ENCODE measurements around the gene MAMDC4. TPM values are rescaled to one million over a fixed set of nuclear protein-coding genes. Genes with fewer than 3 reads are reported as not detected.
A peak's percentile ranks its signal among the peaks of the same experiment; 100 is the strongest.

The MAMDC4 gene
- total and polyA plus RNA-seq, 2 of the 13 experiments (the other 11 are each of a cell fraction or from before 2014, with no cell fraction given), result 6.0 to 6.8 TPM

GRCh38 chr9:136900988-136901515, 48.9 kb downstream of the MAMDC4 start (continued):
- TF ChIP-seq TRAFD1 (CRISPR knock-in tag; IDR thresholded peaks at IDR 0.05; ENCODE audit: borderline replicate concordance), result no peak
- TF ChIP-seq MIER2 (CRISPR knock-in tag; IDR thresholded peaks at IDR 0.05), result no peak
- TF ChIP-seq PHB2 (IDR thresholded peaks at IDR 0.05; ENCODE audit: partially characterized antibody), result no peak
- 0 out of 2 replicates have a peak, but pooled peaks have one; percentile 8 for TF ChIP-seq HDAC1 (CRISPR knock-in tag; IDR thresholded peaks at IDR 0.05)
- no peak for TF ChIP-seq RFX1 (IDR thresholded peaks at IDR 0.05)
- TF ChIP-seq TIGD3 (CRISPR knock-in tag; IDR thresholded peaks at IDR 0.05; ENCODE audit: borderline replicate concordance), result no peak
- no peak for TF ChIP-seq ZFP90 (CRISPR knock-in tag; IDR thresholded peaks at IDR 0.05; ENCODE audit: borderline replicate concordance)

- H2AFZ ChIP-seq (ENCODE audit: low read length), result no peak overlapping the region
- intact Hi-C loops (cut with micrococcal nuclease; ENCODE audit: unreplicated experiment), result no loop called here
- H3K9ac ChIP-seq (ENCODE audit: insufficient read depth, low read depth, low read length), result peak overlapping the region; percentile 40; the same call in 1 of the 2 replicates
- peak overlapping the region; percentile 67 for H3K27ac ChIP-seq (ENCODE audit: extremely low read length, insufficient read depth, low read length)
- peak overlapping the region; percentile 39; the same call in 1 of the 2 replicates for H3K4me2 ChIP-seq (ENCODE audit: low read depth, low read length)
- H3K9me3 ChIP-seq (ENCODE audit: low read length), result no peaks in the 10 kb centered on the region
- no TSS peak for BruUV-seq (replicated peaks)
- POLR2A ChIA-PET, result interaction anchor here (0.9 to 2.4 kb wide), 7 partner anchors 15 to 339 kb away, joined by 3 to 20 read pairs (median 4); partner anchors contain the start of genes TRAF2 and TUBB4B
- no peak overlapping the region for H3K4me3 ChIP-seq (replicated peaks in 1 of 3; ENCODE audit: insufficient read depth in 1 of 3, low read depth in 2 of 3, low read length in 3 of 3)
- H3K27me3 ChIP-seq (ENCODE audit: control insufficient read depth in 1 of 2, insufficient read depth in 2 of 2, low read length in 2 of 2), result no peaks in the 10 kb centered on the region
- peaks cover 27% of the 10 kb centered on the region for H3K4me1 ChIP-seq (ENCODE audit: insufficient read depth, low read length)
- in situ Hi-C loops (cut with HindIII; ENCODE audit: extremely low pct_ligation_motif_present, low pct_unique_long_range_greater_than_20kb), result no loop called here
- H3K36me3 ChIP-seq (replicated peaks in 1 of 2; ENCODE audit: control insufficient read depth in 1 of 2, insufficient read depth in 2 of 2, low read length in 2 of 2), result peaks cover 19 to 55% of the 10 kb centered on the region in 2 experiments
- peak; percentile 92 for ATAC-seq
- DNase-seq (ENCODE audit: low spot score), result peak; percentile 88
- H3K79me2 ChIP-seq (ENCODE audit: insufficient read depth, low read length), result peaks cover 13% of the 10 kb centered on the region
- peaks cover 12% of the 10 kb centered on the region for H4K20me1 ChIP-seq (ENCODE audit: insufficient read depth, low read length)
- 76% methylated on average over 18 of the region's 20 CpGs for WGBS (ENCODE audit: low lambda C conversion rate)
- CTCF ChIA-PET (ENCODE audit: low intra/inter-chr PET ratio, low total read pairs), result no interaction called here
- FAIRE-seq, result peak; percentile 56
- TF ChIP-seq ZNF432 (CRISPR knock-in tag; IDR thresholded peaks at IDR 0.05; ENCODE audit: borderline replicate concordance) (no peak), TARDBP (CRISPR knock-in tag; IDR thresholded peaks at IDR 0.05) (0 out of 2 replicates have a peak, but pooled peaks have one; percentile 28), AGO1 (IDR thresholded peaks at IDR 0.05; ENCODE audit: low read depth, low read length, poor library complexity, severe bottlenecking) (peak; percentile 29), NFKBIZ (CRISPR knock-in tag; IDR thresholded peaks at IDR 0.05) (no peak), HNRNPL (IDR thresholded peaks at IDR 0.05; ENCODE audit: low read depth, low read length) (0 out of 2 replicates have a peak, but pooled peaks have one; percentile 18), ZNF687 (CRISPR knock-in tag; IDR thresholded peaks at IDR 0.05) (peak; percentile 1), ZNF790 (CRISPR knock-in tag; IDR thresholded peaks at IDR 0.05; ENCODE audit: borderline replicate concordance) (no peak)
These were observed 49.5 kb downstream of the MAMDC4 start for GRCh38 chr9:136901516-136902258.
